Activated CD4-positive, alpha-beta T cell treated with anti-CD3 and anti-CD28 coated beads for 36 hours (primary cell): ENCODE data around the gene PRR30. TPM values are rescaled to one million over a fixed set of nuclear protein-coding genes. Genes with fewer than 3 reads are reported as not detected.
A peak's percentile ranks its signal among the peaks of the same experiment; 100 is the strongest.
"Not testable (repeated sequence)": the region's sequence is repeated elsewhere in the genome, so short reads cannot be mapped to it uniquely, and the experiment has no call there.

Experiments
- ATAC-seq: fragments of 200-7000 bp; cut with Tn5 transposase; one replicate; pipeline ENCODE4 v1.10.0; 2021; ENCODE audit warnings: mild to moderate bottlenecking, moderate library complexity
- CTCF ChIA-PET: fragments of 350-600 bp; sonication (Branson Sonifier 250); formaldehyde crosslinking; loops from one replicate; lab custom pipeline; 2021; ENCODE audit warnings: antibody characterized with exemption; lab: Charles Lee
- POLR2A ChIA-PET: fragments of 350-600 bp; sonication (Branson Sonifier 250); formaldehyde crosslinking; loops from one replicate; lab custom pipeline; 2021; ENCODE audit warnings: antibody characterized with exemption, inconsistent platforms; lab: Charles Lee
- DNase-seq: peaks from one replicate; pipeline ENCODE4 v3.0.0-alpha.2; 2020
- H3K27ac Mint-ChIP-seq: one replicate; pipeline ENCODE4 v1.8.0; 2021; ENCODE audit warnings: mixed read lengths
- H3K27me3 Mint-ChIP-seq: one replicate; pipeline ENCODE4 v1.8.0; 2021; ENCODE audit warnings: mixed read lengths
- H3K36me3 Mint-ChIP-seq: one replicate; pipeline ENCODE4 v1.8.0; 2021; ENCODE audit warnings: low read depth, mixed read lengths
- H3K4me1 Mint-ChIP-seq: one replicate; pipeline ENCODE4 v1.8.0; 2021; ENCODE audit warnings: mixed read lengths
- H3K4me3 Mint-ChIP-seq: one replicate; pipeline ENCODE4 v1.8.0; 2021; ENCODE audit warnings: mild to moderate bottlenecking, moderate library complexity, mixed read lengths
- H3K9me3 Mint-ChIP-seq: one replicate; pipeline ENCODE4 v1.8.0; 2021; ENCODE audit warnings: low read depth, mixed read lengths
- intact Hi-C, 2 experiments: fragments of 100-400 bp; cut with DNase I in 1 of 2; cut with micrococcal nuclease in 1 of 2; formaldehyde crosslinking; loops; one replicate each; pipeline versions ENCODE4 v1.14.2 to v1.15.1; 2022 to 2024; cut with DNase I, micrococcal nuclease
- total RNA-seq, 2 experiments: library from RNA; stranded (reverse); gene quantifications; one replicate each; pipeline ENCODE4 v1.2.3, GENCODE V29; 2021

The PRR30 gene
- total RNA-seq, 2 experiments from 2014 or later: not detected

DNA sequence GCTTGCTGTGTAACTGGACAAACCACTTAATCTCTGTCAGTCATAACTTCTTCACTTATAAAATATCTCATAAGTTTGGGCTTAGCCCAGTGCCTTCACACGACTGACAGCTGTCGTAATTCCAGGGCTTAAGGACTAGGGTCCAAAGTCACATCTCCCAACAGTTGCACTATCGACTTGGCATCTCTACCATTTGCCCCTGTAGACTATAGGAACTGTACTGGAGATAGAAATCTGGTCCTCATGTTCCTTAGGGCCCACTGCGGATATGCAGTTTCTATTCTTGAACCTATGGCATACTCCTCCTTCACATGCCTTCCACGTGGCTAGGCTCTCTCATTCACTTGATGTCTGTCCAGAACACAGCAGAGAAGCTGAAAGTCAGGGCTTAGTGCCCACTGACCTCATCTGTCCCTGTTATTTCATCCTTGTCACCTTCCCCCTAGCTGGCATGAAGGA, 12.9 kb downstream of the PRR30 start:
- Mint-ChIP-seq H3K27ac (no peak overlapping the region), H3K27me3 (no peaks in the 10 kb centered on the region), H3K36me3 (peaks cover 9% of the 10 kb centered on the region), H3K9me3 (no peaks in the 10 kb centered on the region), H3K4me3 (no peak overlapping the region), H3K4me1 (peaks cover 9% of the 10 kb centered on the region)
- DNase-seq (no peak), ATAC-seq (no peak)
- intact Hi-C loops: no loop called here
- CTCF ChIA-PET: interaction anchor here (0.6 to 1.3 kb wide), 3 partner anchors 65 to 183 kb away, joined by 3 to 4 read pairs (median 3); no protein-coding TSS in a partner anchor
- POLR2A ChIA-PET: no interaction called here

DNA sequence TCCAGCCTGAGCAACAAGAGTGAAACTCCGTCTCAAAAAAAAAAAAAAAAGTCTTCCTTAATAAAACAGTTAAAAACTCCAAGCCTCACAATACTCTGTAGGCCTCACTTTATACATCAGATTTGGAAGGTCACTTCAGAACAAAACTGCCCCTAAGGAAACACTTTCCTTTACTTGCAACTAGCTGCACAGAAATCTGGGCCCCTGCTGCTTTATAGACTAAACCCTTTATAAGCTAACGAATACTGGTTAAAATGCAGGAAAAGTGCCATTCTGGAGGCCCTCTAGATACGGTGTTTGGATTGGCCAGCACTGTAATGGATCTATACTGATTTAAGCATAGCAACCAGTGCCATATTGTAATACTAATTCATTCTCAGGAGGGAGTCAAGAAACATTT, 14.1 kb downstream of the PRR30 start:
- intact Hi-C loops: no loop called here
- Mint-ChIP-seq H3K9me3 (no peaks in the 10 kb centered on the region), H3K36me3 (peaks cover 2% of the 10 kb centered on the region), H3K4me1 (peaks cover 9% of the 10 kb centered on the region), H3K27ac (no peak overlapping the region), H3K4me3 (no peak overlapping the region), H3K27me3 (peaks cover 4% of the 10 kb centered on the region)
- DNase-seq (no peak), ATAC-seq (no peak)
- ChIA-PET CTCF (interaction anchor here (0.9 to 1.5 kb wide), 6 partner anchors 14 to 181 kb away, joined by 3 to 6 read pairs (median 4); partner anchors contain the start of gene KHK), POLR2A (no interaction called here)

DNA sequence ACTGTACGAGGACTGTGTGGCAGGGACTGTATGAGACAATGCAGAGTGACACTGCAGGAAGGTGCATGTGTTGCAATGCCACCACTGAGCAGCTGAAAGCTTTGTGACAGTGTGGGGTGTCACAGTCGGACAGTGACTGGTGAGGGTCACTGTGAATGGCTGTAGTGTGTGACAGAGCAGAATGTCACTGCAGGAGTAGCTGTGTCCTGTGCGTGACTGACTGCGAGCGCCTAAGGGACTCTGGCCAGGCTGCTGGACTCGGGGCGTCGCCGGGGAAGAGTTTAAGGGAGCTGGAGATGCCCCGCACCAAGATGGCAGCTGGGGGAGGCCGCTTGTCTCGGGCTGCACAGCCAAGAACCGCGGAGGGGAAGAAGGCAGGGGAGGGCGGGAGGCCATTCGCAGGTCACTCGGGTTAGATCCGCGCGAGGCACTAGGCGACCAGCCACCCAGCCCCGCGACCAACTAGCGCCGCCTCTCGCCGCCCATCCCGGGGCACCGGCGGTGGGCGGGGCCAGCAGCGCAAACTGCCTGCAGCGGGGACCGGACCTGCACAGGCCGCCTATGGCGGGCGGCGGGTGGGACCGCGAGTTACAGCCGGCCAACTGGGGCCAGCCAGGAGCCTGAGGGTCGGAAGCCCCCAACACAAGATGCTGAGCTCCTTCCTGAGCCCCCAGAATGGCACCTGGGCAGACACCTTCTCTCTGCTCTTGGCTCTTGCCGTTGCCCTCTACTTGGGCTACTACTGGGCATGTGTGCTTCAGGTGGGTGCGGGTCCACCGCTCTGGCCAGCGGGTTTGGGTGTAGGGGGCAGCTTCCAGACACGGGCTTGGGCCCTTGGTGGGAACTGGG, 15.7 kb downstream of the PRR30 start, which contains the start of gene ABHD1:
TSS of gene ABHD1 (plus strand) at position 514 of the 849 bp plus-strand sequence. CDS start at position 648, 134 bp downstream.
- intact Hi-C loops: loop anchor here in 1 of 2 experiments (1.0 to 2.0 kb wide), 3 partner anchors 11 to 93 kb away; partner anchors contain the start of genes CAD and PREB

DNA sequence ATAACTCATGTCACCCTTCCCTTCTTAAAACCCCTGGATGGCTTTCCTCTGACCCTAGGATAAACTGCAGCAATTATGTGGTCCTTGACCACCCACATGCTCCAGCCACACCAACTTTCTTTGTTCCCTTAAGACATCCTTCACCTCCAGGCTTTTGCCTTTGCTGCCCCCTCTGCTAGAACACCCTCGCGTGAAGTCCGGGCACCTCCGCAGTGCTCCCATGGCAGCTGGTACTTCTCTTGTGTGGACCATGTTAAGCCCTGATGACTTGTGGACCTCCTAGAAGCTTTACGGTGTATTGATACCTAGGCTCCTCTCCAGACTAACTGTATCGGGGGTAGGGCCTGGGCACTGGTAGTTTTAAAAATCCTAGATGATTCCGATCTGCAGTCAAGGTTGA, 16.4 kb downstream of the PRR30 start:
- Mint-ChIP-seq H3K4me1 (peaks cover 19% of the 10 kb centered on the region), H3K36me3 (no peaks in the 10 kb centered on the region), H3K4me3 (peak overlapping the region; percentile 73), H3K27ac (no peak overlapping the region), H3K9me3 (no peaks in the 10 kb centered on the region), H3K27me3 (peaks cover 19% of the 10 kb centered on the region)
- CTCF ChIA-PET: interaction anchor here (0.9 to 2.1 kb wide), 4 partner anchors 11 to 231 kb away, joined by 3 to 15 read pairs (median 4); partner anchors contain the start of gene PREB
- POLR2A ChIA-PET: no interaction called here
- ATAC-seq (no peak), DNase-seq (no peak)
- intact Hi-C loops: loop anchor here in 1 of 2 experiments (1.0 to 2.0 kb wide), 3 partner anchors 12 to 94 kb away; partner anchors contain the start of genes CAD and PREB

More for the DNA sequence above, 15.7 kb downstream of the PRR30 start, which contains the start of gene ABHD1:
- Mint-ChIP-seq H3K9me3 (no peaks in the 10 kb centered on the region), H3K4me1 (peaks cover 16% of the 10 kb centered on the region), H3K27me3 (peaks cover 15% of the 10 kb centered on the region), H3K36me3 (no peaks in the 10 kb centered on the region), H3K27ac (peak within 1 kb of the TSS; percentile 74), H3K4me3 (peak within 1 kb of the TSS; percentile 73)
- CTCF ChIA-PET: interaction anchor here (0.5 to 2.1 kb wide), 8 partner anchors 10 to 463 kb away, joined by 3 to 15 read pairs (median 4); partner anchors contain the start of gene PREB
- peak; percentile 79 for ATAC-seq
- POLR2A ChIA-PET: interaction anchor here (1.4 kb wide), 1 partner anchor 10 kb away, joined by 7 read pairs; the partner anchor contains the start of gene PREB
- DNase-seq: peak; percentile 72

DNA sequence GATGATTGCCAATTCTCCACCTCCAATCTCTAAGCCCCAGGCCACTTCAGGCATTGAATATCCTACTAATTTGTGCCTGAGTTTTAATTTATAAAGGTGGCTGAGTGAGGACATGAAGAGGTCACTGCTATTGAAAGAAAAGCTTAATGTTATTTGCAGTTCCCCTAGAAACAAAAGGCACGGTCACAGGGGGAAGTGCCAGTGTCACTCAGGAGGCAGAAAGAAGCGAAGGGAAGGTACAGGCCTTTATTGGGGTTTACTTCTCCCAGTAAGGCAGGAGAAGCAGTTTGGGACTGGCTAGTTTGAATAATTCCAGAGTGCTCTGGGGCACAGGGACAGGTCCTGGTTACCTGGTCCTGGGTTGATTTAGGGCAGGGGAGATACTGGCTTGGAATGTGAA, 17.3 kb downstream of the PRR30 start:
- no peak overlapping the region for H3K27ac Mint-ChIP-seq
- DNase-seq (no peak), ATAC-seq (no peak)
- H3K9me3 Mint-ChIP-seq: no peaks in the 10 kb centered on the region
- intact Hi-C loops: loop anchor here in 1 of 2 experiments (2.0 kb wide), 1 partner anchor 95 kb away; the partner anchor contains the start of gene CAD
- ChIA-PET POLR2A (no interaction called here), CTCF (interaction anchor here (0.6 kb wide), 1 partner anchor 1377 kb away, joined by 3 read pairs; no protein-coding TSS in a partner anchor)
- no peak overlapping the region for H3K4me3 Mint-ChIP-seq
- H3K27me3 Mint-ChIP-seq: peaks cover 19% of the 10 kb centered on the region
- peaks cover 19% of the 10 kb centered on the region for H3K4me1 Mint-ChIP-seq
- H3K36me3 Mint-ChIP-seq: no peaks in the 10 kb centered on the region

DNA sequence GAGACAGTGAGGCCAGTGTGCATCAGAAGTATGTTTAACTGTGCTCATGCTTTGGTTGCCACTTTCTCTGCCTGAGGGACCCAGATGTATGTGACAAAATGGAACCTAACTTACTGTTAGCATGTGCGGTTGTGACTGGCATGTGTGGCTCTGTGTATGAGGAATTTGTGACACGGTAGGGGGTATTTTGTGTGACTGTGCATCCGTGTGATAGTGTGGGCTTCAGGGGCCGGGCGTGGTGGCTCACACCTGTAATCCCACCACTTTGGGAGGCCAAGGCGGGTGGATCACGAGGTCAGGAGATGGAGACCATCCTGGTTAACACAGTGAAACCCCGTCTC, 19.9 kb downstream of the PRR30 start:
- Mint-ChIP-seq H3K4me3 (peak overlapping the region; percentile 78), H3K4me1 (peaks cover 19% of the 10 kb centered on the region), H3K27me3 (peaks cover 19% of the 10 kb centered on the region), H3K27ac (peak overlapping the region; percentile 76)
- CTCF ChIA-PET, H3K9me3 Mint-ChIP-seq, ATAC-seq, intact Hi-C loops, DNase-seq, H3K36me3 Mint-ChIP-seq, POLR2A ChIA-PET: not testable (repeated sequence)

DNA sequence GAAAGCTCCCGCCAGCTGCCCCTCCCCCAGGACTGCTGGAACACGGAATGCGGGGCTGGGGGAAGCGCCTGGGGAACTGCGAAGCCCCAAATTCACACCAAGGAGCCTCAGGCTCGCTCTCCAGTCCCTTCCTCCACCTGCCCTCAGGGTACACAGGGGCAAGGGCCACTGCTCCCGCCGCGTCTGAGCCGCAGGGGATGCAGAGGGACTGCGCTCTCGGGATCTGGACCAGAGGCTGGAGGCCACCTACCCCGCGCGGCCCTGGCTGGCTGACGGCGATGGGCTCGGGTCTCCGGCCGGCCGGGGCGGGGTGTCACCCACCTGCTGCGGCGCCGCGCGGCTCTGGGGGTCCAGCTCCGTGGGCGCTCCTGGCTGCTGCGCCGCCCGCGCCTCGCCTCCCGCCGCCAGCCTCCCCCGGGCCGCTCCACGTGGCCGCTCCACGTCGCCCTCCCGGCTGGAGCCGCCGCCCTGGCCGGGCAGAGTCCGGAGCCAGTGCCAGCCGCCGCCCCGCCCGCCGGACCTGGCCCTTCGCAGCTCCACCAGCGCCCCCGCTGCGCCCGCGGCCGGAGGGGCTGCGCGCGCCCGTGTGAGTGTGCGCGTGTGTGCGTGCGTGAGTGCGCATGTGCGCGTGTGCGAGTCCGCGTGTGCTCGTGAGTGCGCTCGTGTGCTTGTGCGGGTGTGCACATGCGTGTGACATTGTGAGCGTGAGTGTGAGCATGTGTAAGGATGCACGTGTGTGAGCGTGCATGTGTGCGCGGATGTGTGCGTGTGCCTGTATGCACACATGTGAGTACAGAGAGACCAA, 20.5 kb downstream of the PRR30 start, which contains the start of gene CGREF1:
TSS of gene CGREF1 (minus strand) at position 604 of the 805 bp plus-strand sequence. CDS start 14,762 bp downstream, outside the sequence.
- peaks cover 19% of the 10 kb centered on the region for H3K27me3 Mint-ChIP-seq
- H3K4me1 Mint-ChIP-seq: peaks cover 16% of the 10 kb centered on the region
- intact Hi-C loops: no loop called here
- DNase-seq: peak; percentile 38
- H3K9me3 Mint-ChIP-seq: no peaks in the 10 kb centered on the region
- H3K36me3 Mint-ChIP-seq: no peaks in the 10 kb centered on the region
- POLR2A ChIA-PET: no interaction called here
- H3K4me3 Mint-ChIP-seq: peak within 1 kb of the TSS; percentile 78
- CTCF ChIA-PET: interaction anchor here (0.8 kb wide), 1 partner anchor 10 kb away, joined by 3 read pairs; no protein-coding TSS in a partner anchor
- ATAC-seq: peak; percentile 31
- peak within 1 kb of the TSS; percentile 76 for H3K27ac Mint-ChIP-seq

DNA sequence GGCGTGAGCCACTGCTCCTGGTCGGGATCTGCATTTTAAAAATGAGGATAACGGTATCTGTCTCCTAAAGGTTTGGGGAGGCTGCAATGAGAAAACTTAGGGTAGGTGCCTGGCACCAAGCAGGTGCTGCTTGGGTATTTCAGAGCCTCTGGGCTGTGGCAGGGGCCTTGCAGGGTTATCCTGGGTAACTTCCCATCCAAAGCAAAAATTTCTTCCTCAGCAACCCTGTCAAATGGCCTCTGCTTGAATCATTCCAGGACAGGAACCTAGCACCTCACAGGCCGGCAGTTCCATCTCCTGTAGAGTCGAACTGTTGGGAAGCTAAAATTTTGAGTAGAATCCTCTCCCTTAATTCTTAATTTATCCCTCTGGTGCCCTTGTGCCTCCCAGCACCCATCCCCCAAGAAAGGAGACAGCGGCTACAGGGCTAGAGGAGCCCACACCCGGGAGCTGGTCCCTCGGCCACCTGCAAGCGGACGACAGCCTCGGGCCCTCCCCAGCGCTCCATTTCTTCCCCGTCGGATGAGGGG, 21.1 kb downstream of the PRR30 start:
- ChIA-PET POLR2A (no interaction called here), CTCF (interaction anchor here (0.8 kb wide), 1 partner anchor 10 kb away, joined by 3 read pairs; no protein-coding TSS in a partner anchor)
- no peaks in the 10 kb centered on the region for H3K36me3 Mint-ChIP-seq
- ATAC-seq (no peak), DNase-seq (no peak)
- peaks cover 12% of the 10 kb centered on the region for H3K4me1 Mint-ChIP-seq
- no peak overlapping the region for H3K27ac Mint-ChIP-seq
- peaks cover 19% of the 10 kb centered on the region for H3K27me3 Mint-ChIP-seq
- intact Hi-C loops: no loop called here
- peak overlapping the region; percentile 64 for H3K4me3 Mint-ChIP-seq
- no peaks in the 10 kb centered on the region for H3K9me3 Mint-ChIP-seq

DNA sequence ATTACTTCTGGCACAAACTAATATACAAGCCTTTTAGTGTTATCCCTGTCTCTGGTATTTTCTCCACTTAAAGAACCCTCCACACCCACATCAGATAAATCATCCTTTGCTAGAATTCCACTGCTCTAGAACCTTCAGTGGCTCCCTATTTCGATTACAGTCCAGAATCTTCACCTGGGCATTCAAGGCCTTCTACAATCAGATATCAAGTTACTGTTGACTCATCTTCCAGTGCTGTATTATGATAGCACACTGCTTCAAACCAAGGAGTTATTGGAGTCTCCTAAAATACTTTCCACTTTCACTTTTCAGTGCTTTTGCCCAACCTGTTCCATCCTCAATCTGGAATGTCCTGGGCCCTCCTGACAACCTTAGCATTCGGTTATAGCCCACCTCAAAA, 23.7 kb downstream of the PRR30 start:
- no peaks in the 10 kb centered on the region for H3K9me3 Mint-ChIP-seq
- POLR2A ChIA-PET: no interaction called here
- no peak overlapping the region for H3K27ac Mint-ChIP-seq
- H3K4me3 Mint-ChIP-seq: no peak overlapping the region
- no peaks in the 10 kb centered on the region for H3K36me3 Mint-ChIP-seq
- peaks cover 10% of the 10 kb centered on the region for H3K4me1 Mint-ChIP-seq
- ATAC-seq (no peak), DNase-seq (no peak)
- CTCF ChIA-PET: interaction anchor here (0.6 to 2.6 kb wide), 2 partner anchors 19 to 51 kb away, joined by 4 to 6 read pairs; partner anchors contain the start of gene PREB
- peaks cover 15% of the 10 kb centered on the region for H3K27me3 Mint-ChIP-seq
- intact Hi-C loops: no loop called here

DNA sequence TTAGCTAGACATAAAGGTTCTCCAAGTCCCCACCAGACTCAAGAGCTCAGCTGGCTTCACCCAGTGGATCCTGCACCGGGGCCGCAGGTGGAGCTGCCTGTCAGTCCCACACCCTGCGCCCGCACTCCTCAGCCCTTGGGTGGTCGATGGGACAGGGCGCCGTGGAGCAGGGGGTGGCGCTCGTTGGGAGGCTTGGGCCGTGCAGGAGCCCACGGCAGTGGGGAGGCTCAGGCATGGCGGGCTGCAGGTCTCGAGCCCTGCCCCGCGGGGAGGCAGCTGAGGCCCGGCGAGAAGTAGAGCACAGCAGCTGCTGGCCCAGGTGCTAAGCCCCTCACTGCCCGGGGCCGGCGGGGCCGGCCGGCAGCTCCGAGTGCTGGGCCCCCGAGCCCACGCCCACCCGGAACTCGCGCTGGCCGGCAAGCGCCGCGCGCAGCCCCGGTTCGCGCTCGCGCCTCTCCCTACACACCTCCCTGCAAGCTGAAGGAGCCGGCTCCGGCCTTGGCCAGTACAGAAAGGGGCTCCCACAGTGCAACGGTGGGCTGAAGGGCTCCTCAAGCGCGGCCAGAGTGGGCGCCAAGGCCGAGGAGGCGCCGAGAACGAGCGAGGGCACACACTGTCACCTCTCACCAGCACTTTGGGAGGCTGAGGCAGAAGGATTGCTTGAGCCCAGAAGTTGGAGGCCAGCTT, 27.7 kb downstream of the PRR30 start:
- DNase-seq, H3K4me3 Mint-ChIP-seq, POLR2A ChIA-PET, H3K27me3 Mint-ChIP-seq, H3K36me3 Mint-ChIP-seq, H3K27ac Mint-ChIP-seq, intact Hi-C loops, ATAC-seq, H3K9me3 Mint-ChIP-seq, H3K4me1 Mint-ChIP-seq: not testable (repeated sequence)
- CTCF ChIA-PET: interaction anchor here (0.6 to 1.0 kb wide), 4 partner anchors 13 to 240 kb away, joined by 3 to 6 read pairs (median 4); partner anchors contain the start of gene PREB
